Naive thymus-derived CD4-positive, alpha-beta T cell (primary cell): ENCODE measurements around the gene VGLL2. TPM values are rescaled to one million over a fixed set of nuclear protein-coding genes. Genes with fewer than 3 reads are reported as not detected.

ENCODE experiments used
- ATAC-seq: fragments of 150-1000 bp; cut with Tn5 transposase; 2 replicates; pipeline ENCODE4 v1.10.0; 2021; ENCODE audit warnings: mild to moderate bottlenecking, moderate library complexity
- CTCF ChIA-PET: fragments of 350-600 bp; sonication (Branson Sonifier 250); formaldehyde crosslinking; loops from one replicate; lab custom pipeline; 2021; ENCODE audit warnings: antibody characterized with exemption; lab: Charles Lee
- POLR2A ChIA-PET: fragments of 350-600 bp; sonication (Branson Sonifier 250); formaldehyde crosslinking; loops from one replicate; lab custom pipeline; 2021; ENCODE audit warnings: antibody characterized with exemption, inconsistent platforms; lab: Charles Lee
- DNase-seq, 9 donors: peaks; one replicate each; pipeline versions ENCODE4 v3.0.0 to v3.0.0-alpha.2; 2020 to 2022; ENCODE audit warnings: mixed read lengths in 1 of 9
- H3K27ac ChIP-seq: one replicate; pipeline ENCODE4 v1.7.0; 2013; ENCODE audit warnings: mild to moderate bottlenecking, low read depth, low read length, moderate library complexity
- H3K27me3 ChIP-seq, 2 donors: one replicate each; pipeline ENCODE4 v1.7.0; 2013; ENCODE audit warnings: low read length in 2 of 2, mild to moderate bottlenecking in 2 of 2, moderate library complexity in 2 of 2; ENCODE audit not compliant: control insufficient read depth in 2 of 2, insufficient read depth in 2 of 2
- H3K36me3 ChIP-seq, 3 experiments: 1 replicate in 2 of 3; 2 replicates in 1 of 3; pipeline ENCODE4 v1.7.0; 2013; ENCODE audit warnings: low read length in 3 of 3, mild to moderate bottlenecking in 3 of 3, moderate library complexity in 1 of 3; ENCODE audit not compliant: insufficient read depth in 3 of 3, control insufficient read depth in 2 of 3
- H3K4me1 ChIP-seq, 2 donors: one replicate each; pipeline ENCODE4 v1.7.0; 2013; ENCODE audit warnings: low read length in 2 of 2, mild to moderate bottlenecking in 2 of 2, moderate library complexity in 1 of 2; ENCODE audit not compliant: control insufficient read depth in 2 of 2, insufficient read depth in 2 of 2
- H3K4me3 ChIP-seq: 2 replicates; pipeline ENCODE4 v1.7.0; 2013; ENCODE audit warnings: mild to moderate bottlenecking, low read length
- H3K9me3 ChIP-seq, 3 experiments: 1 replicate in 2 of 3; 2 replicates in 1 of 3; pipeline ENCODE4 v1.7.0; 2013; ENCODE audit warnings: low read length in 3 of 3; ENCODE audit not compliant: control insufficient read depth in 2 of 3
- H3K27ac Mint-ChIP-seq, 9 donors: one replicate each; pipeline ENCODE4 v1.8.0; 2020 to 2022; ENCODE audit warnings: mixed read lengths in 9 of 9, mild to moderate bottlenecking in 8 of 9, moderate library complexity in 5 of 9, inconsistent platforms in 2 of 9
- H3K27me3 Mint-ChIP-seq, 5 donors: one replicate each; pipeline ENCODE4 v1.8.0; 2021 to 2022; ENCODE audit warnings: mixed read lengths in 5 of 5, mild to moderate bottlenecking in 1 of 5
- H3K36me3 Mint-ChIP-seq, 5 donors: one replicate each; pipeline ENCODE4 v1.8.0; 2020 to 2022; ENCODE audit warnings: mixed read lengths in 5 of 5, mild to moderate bottlenecking in 3 of 5, inconsistent platforms in 1 of 5
- H3K4me1 Mint-ChIP-seq, 7 donors: one replicate each; pipeline ENCODE4 v1.8.0; 2020 to 2022; ENCODE audit warnings: mixed read lengths in 7 of 7, mild to moderate bottlenecking in 3 of 7, inconsistent platforms in 1 of 7
- H3K4me3 Mint-ChIP-seq, 10 donors: one replicate each; pipeline ENCODE4 v1.8.0; 2020 to 2022; ENCODE audit warnings: mild to moderate bottlenecking in 10 of 10, mixed read lengths in 10 of 10, moderate library complexity in 6 of 10, inconsistent platforms in 2 of 10
- H3K9me3 Mint-ChIP-seq, 11 donors: one replicate each; pipeline ENCODE4 v1.8.0; 2020 to 2022; ENCODE audit warnings: mixed read lengths in 11 of 11, mild to moderate bottlenecking in 4 of 11, inconsistent platforms in 1 of 11, moderate library complexity in 1 of 11
- intact Hi-C, 2 donors: fragments of 100-400 bp; cut with micrococcal nuclease; formaldehyde crosslinking; loops; one replicate each; pipeline ENCODE4 v1.15.1; 2023
- polyA plus RNA-seq, 2 donors: library from polyadenylated mRNA; unstranded; fragments of 300-500 nt; fragmentation: Illumina TruSeq; gene quantifications; one replicate each; pipeline ENCODE4 v1.2.3, GENCODE V29; 2021
- total RNA-seq, 6 experiments: library from RNA in 5 of 6; stranded (reverse) in 5 of 6; gene quantifications; 1 replicate in 5 of 6; 2 replicates in 1 of 6; pipeline ENCODE4 v1.2.3 and lab custom pipeline; 2021 to 2026

Gene VGLL2
- total and polyA plus RNA-seq, 7 experiments from 2014 or later = not detected

GRCh38 chr6:117307655-117308054 lies 42.3 kb downstream of the VGLL2 start:
- Histone ChIP-seq H3K36me3 (no peaks in the 10 kb centered on the region), H3K27me3 (no peaks in the 10 kb centered on the region), H3K4me1 (no peaks in the 10 kb centered on the region), H3K27ac (no peak overlapping the region), H3K9me3 (no peaks in the 10 kb centered on the region), H3K4me3 (no peak overlapping the region)
- intact Hi-C loops = no loop called here
- Mint-ChIP-seq H3K36me3 (no peaks in the 10 kb centered on the region), H3K9me3 (peaks cover 0 to 2% (median 0%) of the 10 kb centered on the region in 11 donors), H3K4me3 (no peak overlapping the region), H3K27ac (no peak overlapping the region), H3K27me3 (peaks cover 3 to 25% (median 13%) of the 10 kb centered on the region in 5 donors), H3K4me1 (no peaks in the 10 kb centered on the region)
- CTCF ChIA-PET = no interaction called here
- DNase-seq = no peak
- no peak for ATAC-seq
- POLR2A ChIA-PET = no interaction called here

- ChIA-PET CTCF (no interaction called here), POLR2A (no interaction called here)
- H3K4me1 ChIP-seq = no peaks in the 10 kb centered on the region
- H3K36me3 Mint-ChIP-seq = no peaks in the 10 kb centered on the region
- H3K36me3 ChIP-seq = no peaks in the 10 kb centered on the region
- H3K27me3 Mint-ChIP-seq = peaks cover 3 to 25% (median 14%) of the 10 kb centered on the region in 5 donors
- ATAC-seq (no peak), DNase-seq (no peak)
- no peaks in the 10 kb centered on the region for H3K9me3 ChIP-seq
- intact Hi-C loops = no loop called here
- no peak overlapping the region for H3K27ac ChIP-seq
- H3K27me3 ChIP-seq = no peaks in the 10 kb centered on the region
- peaks cover 0 to 2% (median 0%) of the 10 kb centered on the region in 11 donors for H3K9me3 Mint-ChIP-seq
- H3K27ac Mint-ChIP-seq = no peak overlapping the region
- H3K4me3 ChIP-seq = no peak overlapping the region
- no peaks in the 10 kb centered on the region for H3K4me1 Mint-ChIP-seq
- no peak overlapping the region for H3K4me3 Mint-ChIP-seq
Measured at GRCh38 chr6:117309069-117309468, 43.7 kb downstream of the VGLL2 start.

GRCh38 chr6:117309611-117310010 lies 44.3 kb downstream of the VGLL2 start:
- peaks cover 0 to 2% (median 0%) of the 10 kb centered on the region in 11 donors for H3K9me3 Mint-ChIP-seq
- ATAC-seq = no peak

GRCh38 chr6:117311310-117311709 lies 46.0 kb downstream of the VGLL2 start:
- intact Hi-C loops = no loop called here
- no peaks in the 10 kb centered on the region for H3K36me3 Mint-ChIP-seq
- H3K36me3 ChIP-seq = no peaks in the 10 kb centered on the region
- no peaks in the 10 kb centered on the region for H3K9me3 ChIP-seq
- POLR2A ChIA-PET = no interaction called here
- peaks cover 0 to 25% (median 18%) of the 10 kb centered on the region in 5 donors for H3K27me3 Mint-ChIP-seq
- ATAC-seq (no peak), DNase-seq (no peak)
- H3K27me3 ChIP-seq = no peaks in the 10 kb centered on the region
- H3K27ac Mint-ChIP-seq = no peak overlapping the region
- H3K4me3 Mint-ChIP-seq = no peak overlapping the region
- H3K9me3 Mint-ChIP-seq = peaks cover 0 to 2% (median 0%) of the 10 kb centered on the region in 11 donors
- H3K4me1 ChIP-seq = no peaks in the 10 kb centered on the region
- H3K4me3 ChIP-seq = no peak overlapping the region
- no peak overlapping the region for H3K27ac ChIP-seq
- CTCF ChIA-PET = no interaction called here
- no peaks in the 10 kb centered on the region for H3K4me1 Mint-ChIP-seq

More at GRCh38 chr6:117309611-117310010, 44.3 kb downstream of the VGLL2 start:
- Mint-ChIP-seq H3K4me3 (no peak overlapping the region), H3K4me1 (no peaks in the 10 kb centered on the region), H3K27ac (no peak overlapping the region), H3K36me3 (no peaks in the 10 kb centered on the region), H3K27me3 (peaks cover 3 to 24% (median 14%) of the 10 kb centered on the region in 5 donors)
- POLR2A ChIA-PET = no interaction called here
- no peaks in the 10 kb centered on the region for H3K4me1 ChIP-seq
- CTCF ChIA-PET = no interaction called here
- H3K4me3 ChIP-seq = no peak overlapping the region
- H3K9me3 ChIP-seq = no peaks in the 10 kb centered on the region
- H3K36me3 ChIP-seq = no peaks in the 10 kb centered on the region
- DNase-seq = no peak
- H3K27ac ChIP-seq = no peak overlapping the region
- intact Hi-C loops = no loop called here
- H3K27me3 ChIP-seq = no peaks in the 10 kb centered on the region

GRCh38 chr6:117311726-117312125 lies 46.4 kb downstream of the VGLL2 start:
- ChIA-PET CTCF (no interaction called here), POLR2A (no interaction called here)
- no peak overlapping the region for H3K4me3 Mint-ChIP-seq
- ATAC-seq (no peak), DNase-seq (no peak)
- Histone ChIP-seq H3K27ac (no peak overlapping the region), H3K36me3 (no peaks in the 10 kb centered on the region), H3K4me1 (no peaks in the 10 kb centered on the region), H3K9me3 (no peaks in the 10 kb centered on the region), H3K4me3 (no peak overlapping the region), H3K27me3 (no peaks in the 10 kb centered on the region)
- peaks cover 0 to 29% (median 18%) of the 10 kb centered on the region in 5 donors for H3K27me3 Mint-ChIP-seq
- peaks cover 0 to 2% (median 0%) of the 10 kb centered on the region in 11 donors for H3K9me3 Mint-ChIP-seq
- no peaks in the 10 kb centered on the region for H3K36me3 Mint-ChIP-seq
- no peak overlapping the region for H3K27ac Mint-ChIP-seq
- no peaks in the 10 kb centered on the region for H3K4me1 Mint-ChIP-seq
- intact Hi-C loops = no loop called here

GRCh38 chr6:117317261-117317660 lies 51.9 kb downstream of the VGLL2 start:
- Histone ChIP-seq H3K4me1 (no peaks in the 10 kb centered on the region), H3K9me3 (no peaks in the 10 kb centered on the region), H3K27me3 (no peaks in the 10 kb centered on the region), H3K4me3 (no peak overlapping the region), H3K27ac (no peak overlapping the region), H3K36me3 (no peaks in the 10 kb centered on the region)
- no peaks in the 10 kb centered on the region for H3K9me3 Mint-ChIP-seq
- no peaks in the 10 kb centered on the region for H3K36me3 Mint-ChIP-seq
- ATAC-seq (no peak), DNase-seq (no peak)
- intact Hi-C loops = no loop called here
- ChIA-PET POLR2A (no interaction called here), CTCF (no interaction called here)
- H3K27ac Mint-ChIP-seq = no peak overlapping the region
- H3K4me1 Mint-ChIP-seq = no peaks in the 10 kb centered on the region
- H3K4me3 Mint-ChIP-seq = no peak overlapping the region
- peaks cover 4 to 20% (median 5%) of the 10 kb centered on the region in 5 donors for H3K27me3 Mint-ChIP-seq
